Measurements from ENCODE around the gene GABARAPL2.

GABARAPL2 gene

DNA sequence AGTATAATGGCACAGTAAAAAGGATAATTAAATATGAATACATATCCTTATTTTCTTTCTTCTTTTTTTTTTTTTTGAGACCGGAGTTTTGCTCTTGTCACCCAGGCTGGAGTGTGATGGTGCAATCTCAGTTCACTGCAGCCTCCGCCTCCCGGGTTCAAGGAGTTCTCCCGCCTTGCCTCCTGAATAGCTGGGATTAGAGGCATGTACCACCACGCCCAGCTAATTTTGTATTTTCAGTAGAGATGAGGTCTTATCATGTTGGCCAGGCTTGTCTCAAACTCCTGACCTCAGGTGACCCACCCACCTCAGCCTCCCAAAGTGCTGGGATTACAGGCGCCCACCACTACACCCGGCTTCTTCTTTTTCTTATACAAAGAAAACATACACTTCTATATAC, 12.0 kb downstream of the GABARAPL2 start:
- H3K27me3 ChIP-seq (ENCODE audit: low read length), result no peaks in the 10 kb centered on the region
- TF ChIP-seq, protein P1, sequence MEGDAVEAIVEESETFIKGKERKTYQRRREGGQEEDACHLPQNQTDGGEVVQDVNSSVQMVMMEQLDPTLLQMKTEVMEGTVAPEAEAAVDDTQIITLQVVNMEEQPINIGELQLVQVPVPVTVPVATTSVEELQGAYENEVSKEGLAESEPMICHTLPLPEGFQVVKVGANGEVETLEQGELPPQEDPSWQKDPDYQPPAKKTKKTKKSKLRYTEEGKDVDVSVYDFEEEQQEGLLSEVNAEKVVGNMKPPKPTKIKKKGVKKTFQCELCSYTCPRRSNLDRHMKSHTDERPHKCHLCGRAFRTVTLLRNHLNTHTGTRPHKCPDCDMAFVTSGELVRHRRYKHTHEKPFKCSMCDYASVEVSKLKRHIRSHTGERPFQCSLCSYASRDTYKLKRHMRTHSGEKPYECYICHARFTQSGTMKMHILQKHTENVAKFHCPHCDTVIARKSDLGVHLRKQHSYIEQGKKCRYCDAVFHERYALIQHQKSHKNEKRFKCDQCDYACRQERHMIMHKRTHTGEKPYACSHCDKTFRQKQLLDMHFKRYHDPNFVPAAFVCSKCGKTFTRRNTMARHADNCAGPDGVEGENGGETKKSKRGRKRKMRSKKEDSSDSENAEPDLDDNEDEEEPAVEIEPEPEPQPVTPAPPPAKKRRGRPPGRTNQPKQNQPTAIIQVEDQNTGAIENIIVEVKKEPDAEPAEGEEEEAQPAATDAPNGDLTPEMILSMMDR (IDR thresholded peaks at IDR 0.05; ENCODE audit: insufficient read depth, low read length, poor library complexity, severe bottlenecking), result no peak
- TF ChIP-seq EZH2phosphoT487 (conservative IDR thresholded peaks at IDR 0.05; ENCODE audit: low read length), result no peak
- H3K4me2 ChIP-seq (ENCODE audit: low read depth, low read length, poor library complexity, severe bottlenecking), result no peak overlapping the region
- H3K9me3 ChIP-seq (ENCODE audit: insufficient read depth, low read length), result no peaks in the 10 kb centered on the region
- no peaks in the 10 kb centered on the region for H3K9me2 ChIP-seq (replicated peaks; ENCODE audit: insufficient read depth, low read length)
- H3K27ac ChIP-seq (ENCODE audit: low read depth, low read length), result no peak overlapping the region
- no peaks in the 10 kb centered on the region; the same call in 1 of the 2 replicates for H3F3A ChIP-seq (ENCODE audit: insufficient read depth)
- H4K20me1 ChIP-seq (ENCODE audit: low read depth, low read length), result no peaks in the 10 kb centered on the region
- no peak overlapping the region for H3K9ac ChIP-seq (ENCODE audit: low read length)
- no peak overlapping the region for H2AFZ ChIP-seq (ENCODE audit: low read depth, low read length, severe bottlenecking)
- H3K36me3 ChIP-seq (ENCODE audit: low read length), result peaks cover 21% of the 10 kb centered on the region; the same call in 1 of the 2 replicates
- no peak overlapping the region for H3K4me3 ChIP-seq (ENCODE audit: insufficient read depth, low read length, poor library complexity, severe bottlenecking)
- no peaks in the 10 kb centered on the region; the same call in 1 of the 2 replicates for H3K79me2 ChIP-seq (ENCODE audit: insufficient read depth, low read length)

DNA sequence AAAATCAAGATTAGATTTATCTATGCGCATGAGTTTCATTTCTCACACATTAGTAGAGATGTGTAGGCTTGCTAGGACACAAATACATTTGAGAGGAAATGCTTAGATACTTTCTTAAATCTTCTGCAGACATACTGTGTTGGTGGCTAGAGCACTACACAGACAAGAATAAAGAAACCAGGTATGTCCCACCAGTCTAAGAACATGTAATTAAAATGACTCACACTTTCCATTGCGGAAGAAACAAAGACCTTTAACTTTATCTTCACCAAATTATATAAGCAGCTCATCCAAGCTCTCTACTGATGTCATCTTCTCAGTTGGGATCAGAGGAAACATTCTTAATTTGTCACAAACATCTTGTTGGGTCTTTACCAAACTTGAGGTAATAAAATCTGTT, 12.5 kb downstream of the GABARAPL2 start:
- H3F3A ChIP-seq (ENCODE audit: insufficient read depth), result peaks cover under 1% of the 10 kb centered on the region; the same call in 1 of the 2 replicates
- no peak overlapping the region for H3K4me3 ChIP-seq (ENCODE audit: insufficient read depth, low read length, poor library complexity, severe bottlenecking)
- H3K36me3 ChIP-seq (ENCODE audit: low read length), result peaks cover 17% of the 10 kb centered on the region; the same call in 1 of the 2 replicates
- no peak overlapping the region for H3K9ac ChIP-seq (ENCODE audit: low read length)
- no peaks in the 10 kb centered on the region for H3K9me2 ChIP-seq (replicated peaks; ENCODE audit: insufficient read depth, low read length)
- no peak overlapping the region for H3K27ac ChIP-seq (ENCODE audit: low read depth, low read length)
- H2AFZ ChIP-seq (ENCODE audit: low read depth, low read length, severe bottlenecking), result no peak overlapping the region
- H3K4me2 ChIP-seq (ENCODE audit: low read depth, low read length, poor library complexity, severe bottlenecking), result no peak overlapping the region
- no peaks in the 10 kb centered on the region; the same call in 1 of the 2 replicates for H3K79me2 ChIP-seq (ENCODE audit: insufficient read depth, low read length)
- H3K27me3 ChIP-seq (ENCODE audit: low read length), result no peaks in the 10 kb centered on the region
- no peaks in the 10 kb centered on the region for H3K9me3 ChIP-seq (ENCODE audit: insufficient read depth, low read length)
- H4K20me1 ChIP-seq (ENCODE audit: low read depth, low read length), result no peaks in the 10 kb centered on the region
- no peak for TF ChIP-seq EZH2phosphoT487 (conservative IDR thresholded peaks at IDR 0.05; ENCODE audit: low read length)
- TF ChIP-seq, protein P1 (IDR thresholded peaks at IDR 0.05; ENCODE audit: insufficient read depth, low read length, poor library complexity, severe bottlenecking), result no peak

DNA sequence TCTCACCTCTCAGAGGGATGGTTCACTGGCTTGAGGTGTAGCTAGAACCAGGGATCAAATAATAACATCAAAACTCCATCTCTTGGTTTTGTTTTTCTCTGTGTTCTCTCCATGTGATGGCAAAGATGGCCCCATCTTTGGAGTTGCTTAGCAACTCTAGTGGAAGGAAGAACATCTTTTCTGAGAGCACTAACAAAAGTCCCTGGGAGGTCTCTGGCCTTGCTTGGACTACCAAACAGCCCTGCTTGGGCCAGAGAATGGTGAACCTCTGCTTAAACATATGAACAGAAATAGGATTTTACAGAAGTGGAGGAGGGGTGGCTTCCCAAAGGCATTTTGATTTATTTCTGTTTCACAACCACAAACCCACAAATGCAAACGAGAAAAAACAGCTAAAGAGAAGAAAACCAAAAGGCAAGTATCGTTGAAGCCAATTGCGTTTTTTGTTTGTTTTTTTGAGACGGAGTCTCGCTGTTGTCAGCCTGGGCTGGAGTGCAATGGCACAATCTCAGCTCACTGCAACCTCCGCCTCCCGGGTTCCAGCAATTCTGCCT, 13.2 kb downstream of the GABARAPL2 start:
- Histone ChIP-seq H3K9me3 (ENCODE audit: insufficient read depth, low read length) (no peaks in the 10 kb centered on the region), H4K20me1 (ENCODE audit: low read depth, low read length) (no peaks in the 10 kb centered on the region), H3F3A (ENCODE audit: insufficient read depth) (peaks cover 5% of the 10 kb centered on the region; the same call in 1 of the 2 replicates), H3K27ac (ENCODE audit: low read depth, low read length) (no peak overlapping the region), H3K79me2 (ENCODE audit: insufficient read depth, low read length) (no peaks in the 10 kb centered on the region; the same call in 1 of the 2 replicates), H3K36me3 (ENCODE audit: low read length) (peaks cover 16% of the 10 kb centered on the region; the same call in 1 of the 2 replicates), H2AFZ (ENCODE audit: low read depth, low read length, severe bottlenecking) (no peak overlapping the region), H3K4me3 (ENCODE audit: insufficient read depth, low read length, poor library complexity, severe bottlenecking) (no peak overlapping the region), H3K9me2 (replicated peaks; ENCODE audit: insufficient read depth, low read length) (no peaks in the 10 kb centered on the region), H3K9ac (ENCODE audit: low read length) (no peak overlapping the region), H3K27me3 (ENCODE audit: low read length) (no peaks in the 10 kb centered on the region), H3K4me2 (ENCODE audit: low read depth, low read length, poor library complexity, severe bottlenecking) (no peak overlapping the region)
- TF ChIP-seq, protein P1 (IDR thresholded peaks at IDR 0.05; ENCODE audit: insufficient read depth, low read length, poor library complexity, severe bottlenecking), result no peak
